Retinal pigment epithelial cell (primary cell): ENCODE measurements around the gene DESI1.
"Not testable (repeated sequence)": the region's sequence is repeated elsewhere in the genome, so short reads cannot be mapped to it uniquely, and the experiment has no call there.

Experiments
- DNase-seq: peaks from one replicate; pipeline ENCODE4 v3.0.0-alpha.2; 2010; ENCODE audit warnings: low read depth
- H3K4me3 ChIP-seq: 2 replicates; pipeline ENCODE4 v1.5.1; 2011; ENCODE audit warnings: mild to moderate bottlenecking, low read length, control low read depth, moderate library complexity
- CTCF ChIP-seq: conservative IDR thresholded peaks from 2 replicates; pipeline ENCODE4 v1.5.1; 2011; ENCODE audit warnings: low read depth, low read length, control low read depth, inconsistent platforms

DESI1 gene

GRCh38 chr22:41597635-41597953 is 23.2 kb downstream of the DESI1 start:
- no peak for DNase-seq
- TF ChIP-seq CTCF: no peak
- no peak overlapping the region for H3K4me3 ChIP-seq

GRCh38 chr22:41596776-41597634 is 23.8 kb downstream of the DESI1 start:
- peak; percentile 85 for TF ChIP-seq CTCF
- no peak overlapping the region for H3K4me3 ChIP-seq
- DNase-seq: no peak

GRCh38 chr22:41595703-41596102 is 25.1 kb downstream of the DESI1 start:
- no peak for DNase-seq
- no peak overlapping the region for H3K4me3 ChIP-seq
- TF ChIP-seq CTCF: no peak

- not testable (repeated sequence) for DNase-seq, H3K4me3 ChIP-seq
Measured at GRCh38 chr22:41593336-41593960, 27.4 kb downstream of the DESI1 start.

GRCh38 chr22:41589391-41590241 is 31.2 kb downstream of the DESI1 start, which contains the start of gene PMM1:
Gene PMM1 (minus strand): TSS chr22:41589840. CDS start chr22:41589805, 35 bp downstream.
- no peak for TF ChIP-seq CTCF
- peak within 1 kb of the TSS; percentile 93 for H3K4me3 ChIP-seq

GRCh38 chr22:41587347-41587723 is 33.5 kb downstream of the DESI1 start:
- no peak for DNase-seq
- TF ChIP-seq CTCF: no peak
- H3K4me3 ChIP-seq: no peak overlapping the region

More at GRCh38 chr22:41589391-41590241, 31.2 kb downstream of the DESI1 start, which contains the start of gene PMM1:
- DNase-seq: peak; percentile 97

GRCh38 chr22:41585898-41586297 is 34.9 kb downstream of the DESI1 start:
- no peak overlapping the region for H3K4me3 ChIP-seq
- TF ChIP-seq CTCF: no peak
- DNase-seq: no peak
